SU-DHL-6 (cell line): ENCODE measurements around the gene KCNG1.

Experiments used
- H2AFZ ChIP-seq: fragments of 200-600 bp; sonication (generic); 2 replicates; pipeline ENCODE4 v1.6.1; 2014; ENCODE audit warnings: low read depth, mild to moderate bottlenecking, moderate library complexity, mixed read lengths, antibody characterized with exemption, low read length; ENCODE audit not compliant: severe bottlenecking
- H3F3A ChIP-seq: fragments of 200-600 bp; shearing (Covaris generic); 2 replicates; pipeline ENCODE4 v1.6.0; 2016; ENCODE audit warnings: antibody characterized with exemption, mild to moderate bottlenecking; ENCODE audit not compliant: insufficient read depth
- H3K27ac ChIP-seq: fragments of 200-600 bp; sonication (generic); 2 replicates; pipeline ENCODE4 v1.5.1; 2016; ENCODE audit warnings: low read depth, mild to moderate bottlenecking, low read length, moderate library complexity, mixed read lengths
- H3K27me3 ChIP-seq: fragments of 200-600 bp; sonication (generic), shearing (Covaris generic); 2 replicates; pipeline ENCODE4 v1.6.0; 2014; ENCODE audit warnings: mild to moderate bottlenecking, low read length
- H3K36me3 ChIP-seq: fragments of 200-600 bp; sonication (generic); 2 replicates; pipeline ENCODE4 v1.6.1; 2014; ENCODE audit warnings: mild to moderate bottlenecking, low read length, mixed read lengths
- H3K4me2 ChIP-seq: fragments of 300-600, 200-600 bp; shearing (Covaris generic), sonication (generic); 2 replicates; pipeline ENCODE4 v1.6.0; 2014; ENCODE audit warnings: low read length, low read depth, mild to moderate bottlenecking; ENCODE audit not compliant: poor library complexity, severe bottlenecking
- H3K4me3 ChIP-seq: fragments of 200-600 bp; sonication (generic); 2 replicates; pipeline ENCODE4 v1.5.1; 2014; ENCODE audit warnings: antibody characterized with exemption, low read length, mild to moderate bottlenecking, mixed read lengths; ENCODE audit not compliant: insufficient read depth, poor library complexity, severe bottlenecking
- H3K79me2 ChIP-seq: fragments of 200-600 bp; sonication (generic); 2 replicates; pipeline ENCODE4 v1.6.1; 2014; ENCODE audit warnings: mild to moderate bottlenecking, low read length, moderate library complexity; ENCODE audit not compliant: insufficient read depth
- H3K9ac ChIP-seq: fragments of 200-600 bp; sonication (generic); 2 replicates; pipeline ENCODE4 v1.7.0; 2014; ENCODE audit warnings: mild to moderate bottlenecking, low read length
- H3K9me2 ChIP-seq: fragments of 200-600 bp; sonication (generic); replicated peaks from 2 replicates; pipeline ENCODE4 v1.6.1; 2014; ENCODE audit warnings: low read length; ENCODE audit not compliant: insufficient read depth
- H3K9me3 ChIP-seq: fragments of 200-600 bp; sonication (generic); 2 replicates; pipeline ENCODE4 v1.6.1; 2014; ENCODE audit warnings: low read length, mixed read lengths; ENCODE audit not compliant: insufficient read depth
- H4K20me1 ChIP-seq: fragments of 200-600 bp; sonication (generic); 2 replicates; pipeline ENCODE4 v1.6.1; 2014; ENCODE audit warnings: low read depth, mild to moderate bottlenecking, antibody characterized with exemption, low read length, moderate library complexity, mixed read lengths
- EZH2phosphoT487 ChIP-seq: fragments of 200-600 bp; sonication (generic), shearing (Covaris generic); conservative IDR thresholded peaks from 2 replicates; pipeline ENCODE4 v1.6.1; 2018; ENCODE audit warnings: mild to moderate bottlenecking, antibody characterized with exemption, low read length, moderate library complexity, mixed read lengths
- TF ChIP-seq, protein P1 (sequence below): fragments of 200-600 bp; sonication (generic); IDR thresholded peaks from one replicate; pipeline ENCODE4 v1.5.1; 2017; ENCODE audit warnings: antibody characterized with exemption, mild to moderate bottlenecking, low read length, moderate library complexity; ENCODE audit not compliant: insufficient read depth, poor library complexity, severe bottlenecking

Gene KCNG1

DNA sequence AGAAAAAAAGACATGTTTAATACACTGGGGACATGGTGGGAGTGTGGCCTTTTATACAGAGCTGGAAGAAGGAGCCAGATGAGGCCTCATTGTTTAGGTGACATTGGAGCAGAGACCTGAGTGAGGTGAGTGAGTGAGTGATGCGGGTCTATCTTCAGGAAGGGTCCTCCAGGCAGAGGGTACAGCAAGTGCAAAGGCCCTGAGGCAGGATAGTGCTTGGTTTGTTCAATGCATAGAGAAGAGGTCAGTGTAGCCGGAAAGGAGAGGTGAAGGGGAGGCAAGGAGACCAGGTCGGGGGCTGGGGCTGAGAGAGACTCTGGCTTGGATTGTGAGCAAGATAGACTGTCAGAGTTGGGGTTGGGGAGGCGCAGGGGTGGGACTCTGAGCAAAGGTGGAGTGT, 23.6 kb downstream of the KCNG1 start:
- H3K27ac ChIP-seq, result no peak overlapping the region
- no peaks in the 10 kb centered on the region for H3K9me2 ChIP-seq
- H3K27me3 ChIP-seq, result no peaks in the 10 kb centered on the region; the same call in 1 of the 2 replicates

DNA sequence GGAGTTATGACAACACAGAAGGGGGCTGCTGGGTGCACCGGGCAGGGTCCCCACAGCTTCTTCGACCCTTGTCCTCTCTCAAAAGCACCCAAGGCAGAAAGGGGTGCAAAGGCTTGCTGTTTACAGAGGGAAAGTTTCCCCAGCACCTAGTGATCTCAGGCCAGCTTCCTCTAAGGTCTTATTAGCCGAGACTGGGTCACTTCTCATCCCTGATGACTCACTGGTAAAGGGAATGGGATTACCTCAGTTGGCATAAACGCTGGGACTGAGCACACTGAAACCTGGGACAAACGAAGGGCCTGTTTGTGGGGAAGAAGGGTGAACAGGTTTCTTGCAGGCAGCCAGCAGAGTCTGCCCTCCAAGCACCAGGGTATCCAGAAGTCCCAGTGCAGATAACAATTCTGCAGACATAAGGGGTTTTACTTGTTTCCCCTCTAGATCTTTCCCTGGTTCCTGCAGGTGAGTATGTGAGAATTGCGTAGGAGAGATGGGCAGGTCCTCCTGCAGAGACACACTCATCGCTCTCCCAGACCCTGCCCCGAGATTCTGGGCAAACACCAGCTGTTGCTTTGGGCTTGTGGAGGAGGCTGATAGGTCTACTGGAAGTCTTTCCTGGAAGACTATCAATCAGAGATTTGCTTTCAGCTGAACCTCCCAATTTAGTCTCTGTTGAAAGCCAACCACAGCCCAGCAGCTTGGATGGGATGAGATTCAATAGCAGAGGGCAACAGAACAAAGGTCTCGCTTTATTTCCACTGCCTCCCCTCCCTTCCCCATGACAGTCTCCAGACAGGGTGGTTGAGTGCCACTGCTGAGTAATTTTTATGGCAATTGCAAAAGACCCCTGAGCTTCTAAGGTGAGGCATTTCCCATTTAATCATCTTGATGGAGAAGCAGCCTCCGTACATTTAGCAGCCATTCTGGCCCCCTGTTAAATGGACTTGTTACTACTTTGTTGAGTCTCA, 25.7 kb downstream of the KCNG1 start:
- H3K4me2 ChIP-seq, result no peak overlapping the region
- H3K4me3 ChIP-seq, result no peak overlapping the region

More for the DNA sequence above, 23.6 kb downstream of the KCNG1 start:
- Histone ChIP-seq H3K9ac (no peak overlapping the region), H3K4me3 (no peak overlapping the region), H3K79me2 (no peaks in the 10 kb centered on the region), H2AFZ (no peak overlapping the region), H3K9me3 (no peaks in the 10 kb centered on the region), H3K4me2 (no peak overlapping the region), H3K36me3 (no peaks in the 10 kb centered on the region), H4K20me1 (no peaks in the 10 kb centered on the region), H3F3A (no peaks in the 10 kb centered on the region)
- TF ChIP-seq, protein P1, sequence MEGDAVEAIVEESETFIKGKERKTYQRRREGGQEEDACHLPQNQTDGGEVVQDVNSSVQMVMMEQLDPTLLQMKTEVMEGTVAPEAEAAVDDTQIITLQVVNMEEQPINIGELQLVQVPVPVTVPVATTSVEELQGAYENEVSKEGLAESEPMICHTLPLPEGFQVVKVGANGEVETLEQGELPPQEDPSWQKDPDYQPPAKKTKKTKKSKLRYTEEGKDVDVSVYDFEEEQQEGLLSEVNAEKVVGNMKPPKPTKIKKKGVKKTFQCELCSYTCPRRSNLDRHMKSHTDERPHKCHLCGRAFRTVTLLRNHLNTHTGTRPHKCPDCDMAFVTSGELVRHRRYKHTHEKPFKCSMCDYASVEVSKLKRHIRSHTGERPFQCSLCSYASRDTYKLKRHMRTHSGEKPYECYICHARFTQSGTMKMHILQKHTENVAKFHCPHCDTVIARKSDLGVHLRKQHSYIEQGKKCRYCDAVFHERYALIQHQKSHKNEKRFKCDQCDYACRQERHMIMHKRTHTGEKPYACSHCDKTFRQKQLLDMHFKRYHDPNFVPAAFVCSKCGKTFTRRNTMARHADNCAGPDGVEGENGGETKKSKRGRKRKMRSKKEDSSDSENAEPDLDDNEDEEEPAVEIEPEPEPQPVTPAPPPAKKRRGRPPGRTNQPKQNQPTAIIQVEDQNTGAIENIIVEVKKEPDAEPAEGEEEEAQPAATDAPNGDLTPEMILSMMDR, result no peak
- no peak for TF ChIP-seq EZH2phosphoT487

DNA sequence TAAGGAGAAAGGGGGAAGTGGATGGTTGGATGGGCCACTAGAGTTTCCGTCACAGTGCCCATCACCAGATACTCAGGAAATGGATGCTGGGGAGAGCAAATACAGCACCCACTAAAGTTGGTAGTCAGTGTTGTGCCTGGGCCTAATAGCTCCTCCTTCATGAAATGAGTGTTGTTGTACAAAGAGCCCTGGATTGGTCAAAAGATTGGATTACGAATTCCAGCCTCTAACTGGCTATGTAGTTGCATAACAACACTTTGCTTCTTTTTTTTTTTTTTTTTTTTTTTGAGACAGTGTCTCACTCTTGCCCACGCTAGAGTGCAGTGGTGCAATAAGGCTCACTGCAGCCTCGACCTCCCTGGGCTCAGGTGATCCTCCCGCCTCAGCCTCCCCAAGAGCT, 27.4 kb downstream of the KCNG1 start:
- Histone ChIP-seq H2AFZ (no peak overlapping the region), H3K9me2 (no peaks in the 10 kb centered on the region), H3K36me3 (no peaks in the 10 kb centered on the region), H3K4me2 (no peak overlapping the region), H3K9ac (no peak overlapping the region), H3K4me3 (no peak overlapping the region), H3K9me3 (no peaks in the 10 kb centered on the region), H3K27me3 (no peaks in the 10 kb centered on the region; the same call in 1 of the 2 replicates), H3F3A (no peaks in the 10 kb centered on the region), H3K27ac (no peak overlapping the region), H3K79me2 (no peaks in the 10 kb centered on the region), H4K20me1 (no peaks in the 10 kb centered on the region)
- TF ChIP-seq, protein P1, result no peak

More for the DNA sequence above, 25.7 kb downstream of the KCNG1 start:
- Histone ChIP-seq H4K20me1 (no peaks in the 10 kb centered on the region), H3K27ac (no peak overlapping the region), H3F3A (no peaks in the 10 kb centered on the region), H3K9me2 (no peaks in the 10 kb centered on the region), H3K79me2 (no peaks in the 10 kb centered on the region), H3K9me3 (no peaks in the 10 kb centered on the region), H3K36me3 (no peaks in the 10 kb centered on the region), H3K27me3 (no peaks in the 10 kb centered on the region; the same call in 1 of the 2 replicates), H3K9ac (no peak overlapping the region), H2AFZ (no peak overlapping the region)
- TF ChIP-seq, protein P1, result no peak
- no peak for TF ChIP-seq EZH2phosphoT487
